NCI-H510A (cell line): ENCODE data around the gene CD200R1L.
"Not testable (repeated sequence)": the region's sequence is repeated elsewhere in the genome, so short reads cannot be mapped to it uniquely, and the experiment has no call there.

Experiments
- DNase-seq: peaks from one replicate; lab custom pipeline; 2025; lab: John Stamatoyannopoulos, UW

Gene CD200R1L

GRCh38 chr3:112846764-112847163 is at the start of gene CD200R1L:
CD200R1L (minus strand) TSS chr3:112846864; CDS start chr3:112829367, 17,497 bp downstream.
- no peak for DNase-seq

- no peak for DNase-seq
Measured at GRCh38 chr3:112894258-112894657, 47.6 kb upstream of the CD200R1L start.

GRCh38 chr3:112889357-112889756 is 42.7 kb upstream of the CD200R1L start:
- no peak for DNase-seq

GRCh38 chr3:112888381-112889085 is 41.9 kb upstream of the CD200R1L start:
- no peak for DNase-seq

GRCh38 chr3:112884678-112885290 is 38.1 kb upstream of the CD200R1L start:
- no peak for DNase-seq

GRCh38 chr3:112881891-112882290 is 35.2 kb upstream of the CD200R1L start:
- no peak for DNase-seq

GRCh38 chr3:112875561-112875960 is 28.9 kb upstream of the CD200R1L start:
- DNase-seq: no peak

- no peak for DNase-seq
Measured at GRCh38 chr3:112874725-112875124, 28.1 kb upstream of the CD200R1L start.

GRCh38 chr3:112873632-112874031 is 27.0 kb upstream of the CD200R1L start:
- no peak for DNase-seq

GRCh38 chr3:112871735-112872134 is 25.1 kb upstream of the CD200R1L start:
- no peak for DNase-seq

GRCh38 chr3:112865757-112866156 is 19.1 kb upstream of the CD200R1L start:
- DNase-seq: no peak

- DNase-seq: no peak
Measured at GRCh38 chr3:112860898-112861297, 14.2 kb upstream of the CD200R1L start.

GRCh38 chr3:112858410-112859069 is 11.9 kb upstream of the CD200R1L start:
- DNase-seq: no peak

GRCh38 chr3:112857526-112857925 is 10.9 kb upstream of the CD200R1L start:
- no peak for DNase-seq

- no peak for DNase-seq
Measured at GRCh38 chr3:112856537-112856936, 9.9 kb upstream of the CD200R1L start.

- DNase-seq: no peak
Measured at GRCh38 chr3:112855883-112856282, 9.2 kb upstream of the CD200R1L start.

GRCh38 chr3:112855074-112855473 is 8.4 kb upstream of the CD200R1L start:
- not testable (repeated sequence) for DNase-seq

- DNase-seq: no peak
Measured at GRCh38 chr3:112848196-112848595, 1.5 kb upstream of the CD200R1L start.

GRCh38 chr3:112847692-112848091 is 1.0 kb upstream of the CD200R1L start:
- DNase-seq: no peak

- DNase-seq: no peak
Measured at GRCh38 chr3:112845772-112846171, 892 bp downstream of the CD200R1L start.

- DNase-seq: no peak
Measured at GRCh38 chr3:112829046-112829445, 17.6 kb downstream of the CD200R1L start.

GRCh38 chr3:112822064-112823055 is 24.3 kb downstream of the CD200R1L start:
- no peak for DNase-seq
